Measurements from ENCODE around the gene COL19A1.

DNA sequence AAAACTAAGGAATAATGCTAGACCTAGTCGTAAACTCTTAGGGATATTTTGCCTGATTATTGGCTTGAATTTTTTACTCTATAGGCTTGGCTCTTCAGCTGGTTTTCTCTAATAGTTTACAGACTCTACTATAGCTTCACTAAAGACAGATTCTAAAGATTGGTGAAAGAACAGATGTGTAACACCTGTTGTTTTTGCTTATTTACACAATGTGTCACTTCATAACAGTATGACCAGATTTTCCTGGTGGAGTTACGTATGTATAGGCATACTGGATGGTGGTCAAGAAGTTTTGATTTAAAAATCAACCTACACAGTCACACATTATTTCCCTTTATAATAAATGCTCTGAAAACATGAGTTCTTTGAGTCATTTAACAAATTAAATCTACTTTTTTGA is 4.8 kb downstream of the COL19A1 start:
- TF ChIP-seq CHD1 (IDR thresholded peaks at IDR 0.05; ENCODE audit: low read length) (no peak), POLR2A (conservative IDR thresholded peaks at IDR 0.05) (no peak), SIN3A (IDR thresholded peaks at IDR 0.05; ENCODE audit: borderline replicate concordance in 2 of 2, control insufficient read depth in 1 of 2, low read depth in 2 of 2, low read length in 2 of 2) (no peak), SREBF2 (CRISPR knock-in tag; IDR thresholded peaks at IDR 0.05) (no peak), MED1 (CRISPR knock-in tag; IDR thresholded peaks at IDR 0.05; ENCODE audit: borderline replicate concordance) (no peak), GTF2F1 (IDR thresholded peaks at IDR 0.05; ENCODE audit: low read depth, low read length) (no peak), RREB1 (CRISPR knock-in tag; IDR thresholded peaks at IDR 0.05) (no peak), RCOR1 (IDR thresholded peaks at IDR 0.05; ENCODE audit: borderline replicate concordance in 1 of 2, low read depth in 2 of 2, low read length in 2 of 2) (no peak), ETV1 (tag; conservative IDR thresholded peaks at IDR 0.05; ENCODE audit: low read depth) (no peak), TSC22D4 (tag; IDR thresholded peaks at IDR 0.05) (no peak)
- TF ChIP-seq, protein P1, sequence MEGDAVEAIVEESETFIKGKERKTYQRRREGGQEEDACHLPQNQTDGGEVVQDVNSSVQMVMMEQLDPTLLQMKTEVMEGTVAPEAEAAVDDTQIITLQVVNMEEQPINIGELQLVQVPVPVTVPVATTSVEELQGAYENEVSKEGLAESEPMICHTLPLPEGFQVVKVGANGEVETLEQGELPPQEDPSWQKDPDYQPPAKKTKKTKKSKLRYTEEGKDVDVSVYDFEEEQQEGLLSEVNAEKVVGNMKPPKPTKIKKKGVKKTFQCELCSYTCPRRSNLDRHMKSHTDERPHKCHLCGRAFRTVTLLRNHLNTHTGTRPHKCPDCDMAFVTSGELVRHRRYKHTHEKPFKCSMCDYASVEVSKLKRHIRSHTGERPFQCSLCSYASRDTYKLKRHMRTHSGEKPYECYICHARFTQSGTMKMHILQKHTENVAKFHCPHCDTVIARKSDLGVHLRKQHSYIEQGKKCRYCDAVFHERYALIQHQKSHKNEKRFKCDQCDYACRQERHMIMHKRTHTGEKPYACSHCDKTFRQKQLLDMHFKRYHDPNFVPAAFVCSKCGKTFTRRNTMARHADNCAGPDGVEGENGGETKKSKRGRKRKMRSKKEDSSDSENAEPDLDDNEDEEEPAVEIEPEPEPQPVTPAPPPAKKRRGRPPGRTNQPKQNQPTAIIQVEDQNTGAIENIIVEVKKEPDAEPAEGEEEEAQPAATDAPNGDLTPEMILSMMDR (IDR thresholded peaks at IDR 0.05 in 2 of 3, conservative IDR thresholded peaks at IDR 0.05 in 1 of 3; ENCODE audit: insufficient read depth in 2 of 3, low read depth in 1 of 3, low read length in 3 of 3): no peak
- TF ChIP-seq, protein P2, sequence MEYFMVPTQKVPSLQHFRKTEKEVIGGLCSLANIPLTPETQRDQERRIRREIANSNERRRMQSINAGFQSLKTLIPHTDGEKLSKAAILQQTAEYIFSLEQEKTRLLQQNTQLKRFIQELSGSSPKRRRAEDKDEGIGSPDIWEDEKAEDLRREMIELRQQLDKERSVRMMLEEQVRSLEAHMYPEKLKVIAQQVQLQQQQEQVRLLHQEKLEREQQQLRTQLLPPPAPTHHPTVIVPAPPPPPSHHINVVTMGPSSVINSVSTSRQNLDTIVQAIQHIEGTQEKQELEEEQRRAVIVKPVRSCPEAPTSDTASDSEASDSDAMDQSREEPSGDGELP (CRISPR knock-in tag; IDR thresholded peaks at IDR 0.05; ENCODE audit: borderline replicate concordance): no peak
- TF ChIP-seq, protein P3, sequence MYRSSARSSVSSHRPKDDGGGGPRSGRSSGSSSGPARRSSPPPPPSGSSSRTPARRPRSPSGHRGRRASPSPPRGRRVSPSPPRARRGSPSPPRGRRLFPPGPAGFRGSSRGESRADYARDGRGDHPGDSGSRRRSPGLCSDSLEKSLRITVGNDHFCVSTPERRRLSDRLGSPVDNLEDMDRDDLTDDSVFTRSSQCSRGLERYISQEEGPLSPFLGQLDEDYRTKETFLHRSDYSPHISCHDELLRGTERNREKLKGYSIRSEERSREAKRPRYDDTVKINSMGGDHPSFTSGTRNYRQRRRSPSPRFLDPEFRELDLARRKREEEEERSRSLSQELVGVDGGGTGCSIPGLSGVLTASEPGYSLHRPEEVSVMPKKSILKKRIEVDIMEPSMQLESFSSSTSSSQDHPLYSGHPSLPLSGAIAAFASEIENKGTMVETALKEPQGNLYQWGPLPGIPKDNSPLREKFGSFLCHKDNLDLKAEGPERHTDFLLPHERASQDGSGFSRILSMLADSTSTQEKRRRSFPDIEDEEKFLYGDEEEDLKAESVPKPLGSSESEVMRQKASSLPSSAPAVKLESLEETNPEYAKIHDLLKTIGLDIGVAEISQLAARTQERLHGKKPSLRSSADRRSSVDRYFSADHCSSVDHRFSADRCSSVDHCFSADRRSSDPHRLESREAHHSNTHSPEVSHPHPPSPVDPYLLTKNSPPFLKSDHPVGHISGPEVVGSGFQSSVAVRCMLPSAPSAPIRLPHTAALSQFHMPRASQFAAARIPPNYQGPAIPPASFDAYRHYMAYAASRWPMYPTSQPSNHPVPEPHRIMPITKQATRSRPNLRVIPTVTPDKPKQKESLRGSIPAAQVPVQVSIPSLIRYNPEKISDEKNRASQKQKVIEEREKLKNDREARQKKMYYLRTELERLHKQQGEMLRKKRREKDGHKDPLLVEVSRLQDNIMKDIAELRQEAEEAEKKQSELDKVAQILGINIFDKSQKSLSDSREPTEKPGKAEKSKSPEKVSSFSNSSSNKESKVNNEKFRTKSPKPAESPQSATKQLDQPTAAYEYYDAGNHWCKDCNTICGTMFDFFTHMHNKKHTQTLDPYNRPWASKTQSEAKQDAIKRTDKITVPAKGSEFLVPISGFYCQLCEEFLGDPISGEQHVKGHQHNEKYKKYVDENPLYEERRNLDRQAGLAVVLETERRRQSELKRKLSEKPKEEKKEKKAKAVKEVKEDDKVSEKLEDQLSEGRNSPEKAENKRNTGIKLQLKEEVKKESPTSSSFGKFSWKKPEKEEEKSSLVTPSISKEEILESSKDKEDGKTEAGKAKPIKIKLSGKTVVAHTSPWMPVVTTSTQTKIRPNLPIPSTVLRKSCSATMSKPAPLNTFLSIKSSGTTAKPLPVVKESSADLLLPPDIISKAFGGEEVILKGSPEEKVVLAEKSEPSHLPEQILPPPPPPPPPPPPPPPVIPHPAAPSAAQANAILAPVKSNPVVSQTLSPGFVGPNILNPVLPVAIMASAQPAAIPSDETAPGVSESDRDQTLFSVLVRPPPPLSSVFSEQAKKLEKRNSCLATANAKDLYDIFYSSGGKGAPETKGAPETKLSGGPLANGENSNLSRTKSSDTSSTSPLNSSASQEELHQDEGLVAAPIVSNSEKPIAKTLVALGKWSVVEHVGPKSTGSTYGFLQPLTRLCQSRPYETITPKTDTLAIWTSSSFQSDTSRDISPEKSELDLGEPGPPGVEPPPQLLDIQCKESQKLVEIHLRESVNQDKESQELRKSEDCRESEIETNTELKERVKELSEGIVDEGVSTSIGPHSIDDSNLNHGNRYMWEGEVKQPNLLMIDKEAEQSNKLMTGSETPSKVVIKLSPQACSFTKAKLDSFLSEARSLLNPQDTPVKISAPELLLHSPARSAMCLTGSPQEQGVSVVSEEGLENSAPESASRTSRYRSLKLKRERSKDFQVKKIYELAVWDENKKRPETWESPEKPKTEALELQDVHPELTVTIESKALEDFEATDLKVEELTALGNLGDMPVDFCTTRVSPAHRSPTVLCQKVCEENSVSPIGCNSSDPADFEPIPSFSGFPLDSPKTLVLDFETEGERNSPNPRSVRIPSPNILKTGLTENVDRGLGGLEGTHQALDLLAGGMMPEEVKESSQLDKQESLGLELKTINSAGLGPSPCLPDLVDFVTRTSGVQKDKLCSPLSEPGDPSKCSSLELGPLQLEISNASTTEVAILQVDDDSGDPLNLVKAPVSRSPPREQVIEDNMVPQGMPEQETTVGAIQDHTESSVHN (IDR thresholded peaks at IDR 0.05; ENCODE audit: borderline replicate concordance in 1 of 2, low read depth in 1 of 2): no peak
